ELR (cell line): ENCODE measurements around the gene MEP1B.
"Not testable (repeated sequence)": the region's sequence is repeated elsewhere in the genome, so short reads cannot be mapped to it uniquely, and the experiment has no call there.

Source experiments
- DNase-seq: peaks from one replicate; pipeline ENCODE4 v3.0.0-alpha.2; 2015; ENCODE audit warnings: low read depth

The MEP1B gene

DNA sequence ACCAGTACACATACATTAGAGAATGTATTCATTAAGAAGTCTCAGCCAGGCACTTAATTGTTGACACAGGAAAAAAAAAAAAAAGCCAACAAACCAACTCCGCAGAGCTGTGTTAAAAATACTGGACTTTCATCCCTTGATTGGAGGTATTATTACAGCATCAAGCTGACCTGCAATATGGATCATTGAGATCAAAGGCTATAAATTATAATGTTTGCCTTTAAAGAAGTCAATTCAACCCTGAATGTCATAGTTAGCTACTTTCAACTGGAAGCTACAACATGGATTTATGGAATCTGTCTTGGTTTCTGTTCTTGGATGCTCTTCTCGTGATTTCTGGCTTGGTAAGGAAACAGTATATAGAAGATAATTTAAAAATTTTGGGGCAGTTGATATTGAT, at the start of gene MEP1B:
Gene MEP1B (plus strand): TSS at position 250 of the 400 bp plus-strand sequence. CDS start 32 bp downstream, at position 282.
- no peak for DNase-seq

DNA sequence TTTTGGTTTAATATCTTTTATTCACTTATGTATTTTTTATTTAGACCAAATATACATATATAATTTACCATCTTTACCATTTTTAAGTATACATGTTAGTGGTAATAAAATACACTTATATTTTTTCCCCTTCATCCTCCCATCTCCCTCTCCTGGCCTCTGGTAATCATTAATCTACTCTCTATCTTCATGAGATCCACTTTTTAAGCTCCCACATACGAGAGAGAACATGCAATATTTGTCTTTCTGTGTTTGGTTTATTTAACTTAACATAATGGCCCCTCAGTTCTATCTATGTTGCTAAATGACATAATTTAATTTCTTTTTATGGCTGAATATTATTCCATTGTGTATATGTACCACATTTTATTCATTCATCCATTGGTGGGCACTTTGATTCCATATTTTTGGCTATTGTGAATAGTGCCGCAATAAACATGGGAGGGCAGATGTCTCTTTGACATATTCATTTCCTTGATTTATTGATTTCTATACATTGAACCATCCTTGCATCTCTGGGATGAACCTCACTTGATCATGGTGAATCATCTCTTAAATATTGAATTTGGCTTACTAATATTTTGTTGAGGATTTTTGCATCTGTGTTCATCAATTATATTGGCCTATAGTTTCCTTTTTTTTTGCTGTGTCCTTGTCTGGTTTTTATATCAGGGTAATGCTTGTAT, 41.5 kb upstream of the MEP1B start:
- DNase-seq = no peak

DNA sequence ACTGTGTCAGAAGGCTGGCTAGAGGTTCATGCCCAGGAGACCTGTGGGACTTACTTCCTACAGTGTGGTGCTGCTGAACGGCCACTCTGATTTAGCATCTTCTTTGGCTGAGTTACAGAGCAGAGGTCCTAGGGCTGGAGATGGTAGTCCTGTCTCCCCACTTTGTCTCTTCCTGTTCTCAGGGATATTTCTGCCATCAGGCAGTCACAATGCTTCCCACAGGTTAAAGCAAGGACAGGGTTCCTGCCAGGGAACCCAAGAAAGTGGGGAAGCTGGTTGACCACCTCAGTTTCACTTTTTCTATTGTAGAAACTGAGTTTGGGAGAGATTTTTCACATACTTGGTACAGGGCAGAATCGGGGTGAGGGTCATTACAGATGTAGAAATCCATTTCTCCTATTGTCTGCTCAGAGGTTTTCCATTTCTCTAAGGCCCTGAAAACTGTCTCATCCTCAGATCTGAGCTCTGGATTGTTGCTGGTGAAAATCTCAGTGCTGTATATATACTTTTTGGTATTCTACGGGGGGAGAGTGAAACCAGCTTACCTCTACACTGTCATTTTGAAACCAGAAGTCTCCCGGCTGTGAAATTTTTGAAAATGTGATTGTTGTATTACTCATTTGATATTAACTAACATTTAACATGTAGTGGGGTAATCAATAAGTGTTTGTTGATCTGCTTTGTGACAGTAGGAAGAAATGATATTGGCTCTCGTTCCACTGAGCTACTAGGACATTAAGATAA, 37.0 kb upstream of the MEP1B start:
- no peak for DNase-seq

DNA sequence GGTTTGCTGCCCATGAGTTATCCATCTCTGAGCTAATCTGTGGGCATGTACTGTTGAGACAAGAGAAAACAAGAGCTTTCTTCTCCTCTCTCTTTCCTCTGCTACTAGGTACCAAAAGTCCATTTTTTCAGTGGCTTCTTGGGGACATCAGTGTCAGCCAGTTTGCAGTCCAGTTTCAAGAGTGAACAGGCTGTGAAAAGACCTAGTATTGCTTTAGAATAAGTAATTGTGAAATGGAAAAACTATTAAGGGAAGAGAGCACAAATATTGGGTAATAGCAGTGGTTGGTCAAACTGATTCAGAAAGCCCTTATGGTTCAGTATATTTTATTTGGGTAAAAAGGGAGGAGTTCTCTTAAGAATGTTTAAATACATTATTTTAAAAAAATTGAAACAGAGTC, 33.0 kb upstream of the MEP1B start:
- DNase-seq = no peak

DNA sequence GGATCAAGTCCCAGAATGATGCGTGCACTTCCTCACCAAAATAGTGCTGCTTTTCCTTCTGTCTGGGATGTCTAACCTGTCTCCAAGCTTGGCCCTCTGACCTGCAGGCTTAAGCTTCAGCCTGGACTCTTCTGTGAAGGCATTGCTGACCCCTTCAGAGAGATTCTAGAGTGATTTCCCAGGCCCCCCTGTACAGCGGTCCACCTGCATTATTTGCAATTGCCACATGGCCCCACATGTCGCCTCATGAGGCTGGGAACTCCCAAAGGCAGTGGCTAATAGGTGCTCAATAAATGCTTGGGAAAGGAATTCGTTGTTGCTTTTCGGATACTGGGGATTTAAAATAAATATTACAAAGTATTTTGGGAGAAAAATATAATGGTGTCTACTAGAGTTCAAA, 32.3 kb upstream of the MEP1B start:
- DNase-seq = no peak

DNA sequence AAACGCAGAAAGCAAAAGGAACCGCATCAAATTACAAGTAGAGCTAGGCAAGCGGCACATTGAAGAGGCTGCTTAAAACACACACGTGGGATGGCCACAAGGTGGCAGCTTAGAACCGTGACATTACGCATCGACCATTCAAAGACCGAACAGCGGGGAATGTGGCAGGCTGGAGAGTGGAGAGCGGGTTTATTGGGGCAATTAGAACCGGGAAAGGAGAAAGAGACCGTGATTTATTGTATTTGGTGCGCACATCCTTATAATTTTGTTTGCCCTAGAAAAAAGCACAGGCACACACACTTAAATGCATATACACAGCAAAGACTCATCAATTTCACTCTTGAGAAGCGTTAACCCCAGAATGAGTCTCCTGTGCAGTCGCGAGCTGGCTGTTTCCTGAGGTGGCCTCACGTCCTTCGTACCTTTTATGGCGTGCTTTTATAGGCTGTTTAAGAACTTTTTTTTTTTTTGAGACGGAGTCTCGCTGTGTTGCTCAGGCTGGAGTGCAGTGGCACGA, 31.7 kb upstream of the MEP1B start:
- peak; percentile 83 for DNase-seq

DNA sequence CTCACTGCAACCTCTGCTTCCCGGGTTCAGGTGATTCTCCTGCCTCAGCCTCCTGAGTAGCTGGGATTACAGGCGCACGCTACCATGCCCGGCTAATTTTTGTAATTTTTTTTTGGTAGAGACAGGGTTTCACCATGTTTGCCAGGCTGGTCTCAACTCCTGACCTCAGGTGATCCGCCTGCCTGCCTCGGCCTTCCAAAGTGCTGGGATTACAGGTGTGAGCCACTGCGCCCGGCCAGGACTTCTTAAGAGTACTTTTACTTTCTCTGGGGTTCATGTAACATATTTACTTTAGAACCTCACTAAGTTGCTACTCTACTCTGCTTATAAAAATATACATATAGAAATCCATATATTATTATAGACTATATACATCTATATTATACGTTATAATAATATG, 31.2 kb upstream of the MEP1B start:
- DNase-seq = not testable (repeated sequence)

DNA sequence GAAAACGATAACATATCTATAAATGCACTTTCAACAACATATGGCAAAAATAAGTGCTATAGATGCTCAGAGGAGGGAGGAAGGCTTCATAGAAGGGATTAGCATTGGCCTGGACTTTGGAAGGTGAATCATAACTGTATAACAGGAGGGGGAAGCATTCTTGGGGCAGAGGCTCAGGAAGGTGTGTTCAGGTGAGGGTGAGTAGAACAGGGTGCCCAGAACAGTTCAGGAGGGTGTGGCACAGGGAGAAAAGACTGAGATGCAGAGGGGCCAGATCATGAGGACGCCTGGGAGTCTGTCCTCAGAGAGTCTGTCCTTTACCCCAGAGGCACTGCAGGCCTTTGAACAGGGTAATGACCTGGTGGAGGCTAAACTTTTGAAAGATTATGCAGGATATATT, 29.3 kb upstream of the MEP1B start:
- DNase-seq = no peak

DNA sequence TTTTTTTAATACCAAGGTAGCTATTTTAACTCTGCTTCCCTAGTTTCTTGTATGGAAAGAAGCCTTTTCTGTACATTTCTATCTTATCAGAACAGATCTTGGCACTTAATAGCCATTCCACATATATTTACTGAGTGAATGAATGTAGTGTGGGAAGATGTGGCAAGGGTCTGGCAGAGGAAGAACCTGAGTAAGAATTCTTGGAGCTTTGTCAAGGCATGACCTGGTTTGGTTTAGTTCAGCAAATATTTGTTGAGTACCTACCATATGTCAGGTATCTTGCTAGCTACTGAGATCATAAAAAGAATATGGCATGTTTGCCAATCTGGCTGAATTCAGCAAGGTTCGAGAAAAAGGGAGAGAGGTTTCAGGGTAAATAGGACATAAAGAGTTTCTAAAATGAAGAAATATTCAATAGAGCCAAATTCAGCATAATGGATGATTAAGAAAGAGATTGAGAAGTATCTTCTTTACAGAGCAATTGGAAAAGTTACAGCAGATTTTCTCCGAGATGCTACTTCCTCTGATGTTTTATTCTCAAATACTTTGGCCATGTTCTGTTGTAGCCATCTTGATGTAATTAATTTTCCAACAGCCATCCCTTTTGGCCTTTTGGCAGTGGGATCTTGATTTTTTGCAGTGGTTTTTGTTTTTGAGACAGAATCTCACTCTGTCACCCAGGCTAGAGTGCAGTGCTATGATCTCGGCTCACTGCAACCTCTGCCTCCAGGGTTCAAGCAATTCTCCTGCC, 21.7 kb upstream of the MEP1B start:
- no peak for DNase-seq

DNA sequence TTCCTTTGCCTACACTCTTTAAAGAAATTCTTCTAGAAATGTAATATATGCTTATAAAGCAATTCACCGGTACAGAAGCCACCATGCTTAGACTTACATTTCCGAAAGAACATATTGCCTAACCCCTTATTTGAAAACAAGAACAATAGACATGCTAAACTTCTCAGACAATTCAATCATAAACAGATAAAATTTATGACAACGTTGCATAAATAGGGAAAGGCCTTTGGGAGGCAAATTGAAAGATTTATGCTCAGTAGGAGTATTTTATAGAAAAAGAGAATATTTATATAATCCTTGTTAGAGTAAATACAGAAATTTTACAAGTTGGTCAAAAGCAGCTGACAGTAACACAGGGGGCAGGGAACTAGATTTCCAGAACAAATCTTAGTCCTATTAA, 16.2 kb upstream of the MEP1B start:
- no peak for DNase-seq

DNA sequence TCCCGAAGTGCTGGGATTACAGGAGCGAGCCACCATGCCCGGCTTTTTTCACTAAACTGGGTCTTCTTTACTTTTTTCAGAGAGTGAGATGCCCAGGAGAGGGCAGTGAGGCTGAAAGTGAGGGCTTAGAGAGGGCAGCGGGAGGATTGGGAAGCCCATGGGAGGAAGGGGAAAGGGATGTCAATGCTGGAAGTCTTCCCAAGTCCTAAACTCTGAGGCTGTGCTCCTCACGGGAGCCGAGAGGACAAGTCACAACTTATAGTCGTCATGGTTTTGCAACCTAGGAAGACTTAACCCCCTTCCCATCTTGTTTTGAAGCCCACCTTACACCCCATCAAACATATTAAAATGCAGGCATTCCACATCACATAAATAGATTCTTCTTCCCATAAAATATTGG, 15.1 kb upstream of the MEP1B start:
- no peak for DNase-seq

DNA sequence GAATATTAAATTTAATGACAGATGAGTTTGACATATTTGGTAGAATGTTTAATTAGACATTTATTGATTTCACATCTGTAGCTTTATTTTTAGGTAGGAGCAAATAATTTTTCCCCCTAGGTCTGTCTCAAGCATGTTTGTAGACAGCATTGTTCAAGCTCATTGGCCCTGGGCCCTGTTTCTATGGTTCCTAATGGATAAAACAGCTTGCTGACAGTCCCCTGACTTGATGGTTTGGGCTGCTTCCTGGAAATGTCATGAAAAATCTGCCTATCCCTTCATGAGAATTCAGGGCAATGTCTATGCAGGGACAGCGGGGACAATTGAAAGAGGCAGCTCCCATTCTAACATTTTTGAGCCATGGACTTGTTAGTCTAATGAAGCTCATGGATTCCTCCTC, 14.6 kb upstream of the MEP1B start:
- no peak for DNase-seq

DNA sequence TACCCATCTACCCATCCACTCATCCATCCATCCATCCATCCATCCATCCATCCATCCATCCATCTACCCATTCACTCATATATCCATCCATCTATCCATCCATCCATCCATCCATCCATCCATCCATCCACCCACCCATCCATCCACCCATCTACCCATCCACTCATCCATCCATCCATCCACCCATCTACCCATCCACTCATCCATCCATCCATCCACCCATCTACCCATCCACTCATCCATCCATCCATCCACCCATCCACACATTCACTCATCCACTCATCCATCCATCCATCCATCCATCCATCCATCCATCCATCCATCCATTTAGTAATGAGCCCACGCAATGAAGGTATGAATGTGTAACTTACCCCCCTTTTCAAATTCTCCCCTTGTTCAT, 13.1 kb upstream of the MEP1B start:
- not testable (repeated sequence) for DNase-seq

DNA sequence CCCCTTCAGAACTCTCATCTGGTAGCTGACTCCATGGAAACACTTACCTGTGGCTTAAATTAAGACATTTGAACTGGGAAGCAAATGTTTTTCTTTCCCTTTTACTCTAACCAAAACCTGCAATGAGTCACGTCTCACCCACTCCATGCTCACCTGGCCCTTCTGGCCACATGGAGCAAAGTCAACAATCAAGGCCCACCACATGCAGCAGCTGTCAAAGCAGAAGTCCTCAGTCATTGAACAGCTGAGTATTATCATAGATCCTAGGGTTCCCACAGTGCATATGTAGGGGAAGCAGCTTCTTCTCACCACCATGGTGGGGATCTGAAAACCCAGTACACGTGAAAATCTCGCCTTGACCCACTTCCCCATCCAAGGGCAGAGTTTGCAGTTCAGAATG, 12.3 kb upstream of the MEP1B start:
- no peak for DNase-seq

DNA sequence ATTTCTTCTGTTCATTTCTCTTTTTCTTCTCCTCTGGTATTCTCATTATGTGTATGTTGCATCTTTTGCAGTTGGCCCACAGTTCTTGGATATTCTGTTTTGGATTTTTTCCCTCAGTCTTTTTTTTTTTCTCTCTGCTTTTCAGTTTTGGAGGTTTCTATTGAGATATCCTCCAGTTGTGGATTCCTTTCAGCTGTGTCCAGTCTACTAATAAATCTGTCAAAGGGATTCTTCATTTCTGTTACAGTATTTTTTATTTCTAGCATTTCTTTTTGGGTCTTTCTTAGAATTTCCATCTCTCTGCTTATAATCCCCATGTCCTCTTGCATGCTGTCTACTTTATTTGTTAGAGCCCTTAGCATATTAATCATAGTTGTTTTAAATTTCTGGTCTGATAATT, 6.3 kb upstream of the MEP1B start:
- DNase-seq = no peak

DNA sequence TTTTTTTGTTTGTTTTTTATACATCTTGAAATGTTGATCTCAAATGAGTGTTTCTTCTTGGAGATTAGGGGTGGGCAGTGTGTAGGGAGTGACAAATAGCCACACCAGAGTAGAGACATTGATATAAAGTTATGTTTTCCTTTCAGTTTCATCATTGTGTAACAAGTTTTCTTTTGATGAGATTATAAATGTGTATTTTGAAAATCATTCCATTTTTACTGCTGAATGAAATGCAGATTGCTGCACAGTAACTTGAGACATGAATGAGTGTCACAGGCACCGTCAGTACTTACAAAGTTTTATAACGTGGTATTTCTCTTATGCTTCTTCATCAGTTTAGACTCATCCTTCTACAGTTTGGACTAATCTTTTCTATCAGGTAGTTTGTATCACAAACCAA, 370 bp downstream of the MEP1B start:
- no peak for DNase-seq

DNA sequence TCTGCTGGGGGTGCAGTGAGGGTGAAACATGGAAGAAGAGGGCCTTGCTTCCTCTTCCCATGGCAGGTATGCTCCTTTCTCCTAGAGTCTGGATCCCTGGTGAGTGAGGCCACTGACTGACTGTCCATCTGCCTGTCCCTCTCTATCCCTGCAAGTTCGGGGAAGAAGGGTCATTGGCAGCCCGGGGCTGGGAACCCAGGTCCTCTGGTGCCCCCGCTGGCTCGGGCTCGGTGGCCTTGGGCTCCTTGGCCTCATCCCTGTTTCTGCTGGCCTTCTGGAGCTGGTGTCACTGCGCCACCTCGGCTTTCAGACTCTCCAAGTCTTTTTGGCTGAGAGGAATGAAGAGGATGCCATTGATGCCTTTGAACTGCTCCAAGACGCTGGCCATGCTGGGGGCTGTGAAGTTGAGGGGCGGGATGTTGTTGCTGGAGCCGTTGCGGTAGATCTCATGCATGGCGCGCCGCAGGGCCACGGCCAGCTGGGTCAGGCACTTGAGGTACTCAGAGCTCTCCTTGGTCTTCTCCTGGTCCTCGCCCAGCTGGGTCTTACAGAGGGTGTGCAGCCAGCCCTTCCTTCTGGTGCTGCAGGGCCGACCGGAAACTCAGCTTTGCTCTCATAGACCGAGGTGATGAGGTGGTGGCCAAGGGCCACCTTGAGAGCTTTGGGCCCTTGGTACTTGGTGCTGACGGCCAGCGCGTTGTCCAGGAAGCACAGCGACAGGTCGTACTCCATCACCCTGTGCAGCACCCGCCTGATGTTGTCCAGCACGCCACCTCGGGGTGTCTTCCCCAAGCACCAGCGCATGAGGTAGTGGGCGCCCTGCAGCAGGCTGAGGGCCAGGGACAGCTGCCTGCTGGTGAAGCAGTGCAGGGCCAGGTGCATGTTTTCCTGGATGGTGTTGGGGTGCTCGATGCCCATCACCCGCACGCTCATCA, 6.3 kb downstream of the MEP1B start:
- no peak for DNase-seq

DNA sequence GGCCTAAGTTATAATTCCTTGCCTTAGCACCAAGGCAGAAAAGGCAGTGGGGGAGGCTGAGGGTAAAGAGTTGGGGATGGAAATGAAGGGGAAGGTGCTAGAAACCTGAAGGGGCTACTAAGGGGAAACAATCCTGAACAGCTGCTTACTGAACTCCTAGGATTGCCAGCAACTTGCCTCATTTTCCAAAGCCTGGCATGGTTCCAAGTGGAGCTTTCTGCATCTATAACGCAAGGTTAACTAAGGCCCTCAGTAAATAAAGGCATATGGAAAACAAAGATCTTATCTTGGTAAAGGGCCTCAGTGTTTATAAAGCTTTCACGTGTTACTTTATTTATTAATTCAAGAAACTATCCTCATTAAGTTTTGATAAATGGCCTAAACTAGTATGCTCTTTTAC, 10.9 kb downstream of the MEP1B start:
- no peak for DNase-seq

DNA sequence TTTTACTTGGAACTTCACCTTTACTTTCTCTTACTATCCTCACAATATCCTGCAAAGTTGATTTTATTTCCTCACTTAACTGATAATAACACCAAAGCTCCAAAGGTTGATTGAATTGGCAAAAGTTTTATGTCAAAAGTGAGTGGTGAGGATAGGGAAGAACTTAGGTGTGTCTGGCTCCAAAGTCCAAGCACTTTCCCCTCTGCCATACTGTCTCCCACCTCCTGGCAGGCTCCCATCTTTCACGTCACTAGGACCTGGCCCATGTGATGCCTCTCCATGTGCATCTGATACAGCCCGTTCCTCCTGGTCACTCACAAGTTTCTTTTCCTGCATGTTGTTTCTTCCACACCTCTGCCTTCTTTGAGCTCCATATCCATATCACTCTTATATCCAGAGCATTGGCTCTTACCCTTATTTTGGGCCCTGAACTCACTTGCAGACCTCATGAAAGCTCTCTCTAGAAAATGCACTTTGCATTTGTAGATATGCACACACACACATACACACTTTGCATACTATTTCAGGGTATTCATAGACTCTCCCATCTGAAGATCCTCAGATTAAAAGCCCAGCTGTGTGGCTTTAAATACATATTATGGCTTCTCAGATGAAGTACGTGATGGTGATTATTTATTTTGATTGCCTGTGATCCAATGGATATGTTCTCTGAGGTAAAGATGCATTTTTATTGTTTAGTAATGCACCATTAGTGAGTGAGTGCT, 12.3 kb downstream of the MEP1B start:
- no peak for DNase-seq

DNA sequence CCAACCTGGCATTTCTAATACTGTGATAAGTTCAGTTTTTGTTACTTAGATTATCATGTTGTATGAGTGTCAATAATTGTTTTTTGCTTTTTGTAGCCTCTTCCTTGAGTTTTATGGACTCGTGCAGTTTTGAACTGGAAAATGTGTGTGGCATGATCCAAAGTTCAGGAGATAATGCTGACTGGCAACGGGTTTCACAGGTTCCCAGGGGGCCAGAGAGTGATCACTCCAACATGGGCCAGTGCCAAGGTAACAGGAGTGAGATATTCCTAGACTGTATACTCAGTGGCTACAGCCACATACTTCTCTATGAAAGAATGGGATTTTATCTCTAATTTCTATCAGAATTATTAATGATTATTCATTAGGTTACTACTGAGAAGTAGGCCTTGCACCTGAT, 18.2 kb downstream of the MEP1B start:
- no peak for DNase-seq

DNA sequence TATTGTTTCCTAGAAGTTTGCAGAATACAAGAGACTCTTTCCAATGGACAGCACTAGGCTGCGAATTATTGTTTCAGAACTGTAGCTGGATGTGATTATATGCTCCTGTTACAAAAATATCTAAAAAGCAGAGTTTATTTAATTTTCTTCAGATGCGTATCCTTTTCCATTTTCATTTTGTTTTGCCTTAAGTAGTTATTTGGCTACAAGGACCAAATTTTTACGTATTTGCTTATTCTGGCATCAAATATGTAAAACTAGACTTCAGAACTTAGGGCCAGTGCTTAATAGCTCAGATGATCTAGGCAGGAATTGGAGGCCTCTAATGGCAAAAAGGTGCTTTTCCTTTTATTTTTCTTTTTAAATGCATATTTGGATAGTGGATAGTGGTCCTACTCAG, 18.7 kb downstream of the MEP1B start:
- no peak for DNase-seq
